SW480 (cell line): ENCODE measurements around the gene FRMD4A.
"Not testable (repeated sequence)": the region's sequence is repeated elsewhere in the genome, so short reads cannot be mapped to it uniquely, and the experiment has no call there.

Source experiments
- DNase-seq: peaks from one replicate; pipeline ENCODE4 v3.0.0-alpha.2; 2016; ENCODE audit warnings: low spot score

The FRMD4A gene

GRCh38 chr10:13848520-13849445 is 481.9 kb downstream of the FRMD4A start:
- no peak for DNase-seq

- DNase-seq = no peak
These were observed 483.5 kb downstream of the FRMD4A start for GRCh38 chr10:13847201-13847631.

GRCh38 chr10:13845897-13846296 is 484.8 kb downstream of the FRMD4A start:
- no peak for DNase-seq

DNA sequence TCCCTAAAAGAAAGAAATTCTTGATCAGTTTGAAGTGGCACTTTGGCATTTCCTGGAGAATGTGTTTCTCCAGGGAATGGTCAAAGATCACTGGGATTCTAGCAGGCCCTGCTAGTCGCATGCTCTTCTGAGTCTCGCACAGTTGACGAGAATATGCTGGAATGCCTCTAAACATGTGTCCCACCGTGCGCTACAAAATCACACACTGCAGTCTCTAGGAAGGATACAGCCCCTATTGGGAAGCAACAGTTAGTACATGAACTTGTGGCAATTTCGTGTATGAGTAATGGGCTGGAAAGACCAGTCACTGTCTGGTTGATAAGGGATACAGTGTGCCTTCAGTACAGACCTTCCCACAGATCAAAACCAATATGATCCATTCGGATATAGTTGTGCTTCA is 486.1 kb downstream of the FRMD4A start:
- no peak for DNase-seq

DNA sequence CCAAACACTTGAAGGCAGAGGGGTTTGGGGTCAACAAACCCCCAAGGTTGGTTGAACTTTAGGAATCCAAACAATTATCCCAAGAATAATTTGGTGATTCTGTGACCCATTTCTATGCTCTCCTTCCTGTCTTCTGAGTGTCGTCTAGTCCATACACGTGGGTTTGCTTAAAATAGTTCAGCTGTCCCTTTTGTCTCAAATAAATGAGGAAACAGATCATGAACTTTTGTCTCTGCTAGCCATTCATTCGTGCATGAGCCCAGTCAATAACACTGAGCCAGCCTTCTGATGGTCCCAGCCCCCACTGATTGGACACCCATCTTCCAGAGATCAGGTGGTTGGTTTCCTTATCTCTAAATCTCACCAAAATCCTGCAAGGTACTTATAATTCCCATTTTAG is 488.6 kb downstream of the FRMD4A start:
- no peak for DNase-seq

DNA sequence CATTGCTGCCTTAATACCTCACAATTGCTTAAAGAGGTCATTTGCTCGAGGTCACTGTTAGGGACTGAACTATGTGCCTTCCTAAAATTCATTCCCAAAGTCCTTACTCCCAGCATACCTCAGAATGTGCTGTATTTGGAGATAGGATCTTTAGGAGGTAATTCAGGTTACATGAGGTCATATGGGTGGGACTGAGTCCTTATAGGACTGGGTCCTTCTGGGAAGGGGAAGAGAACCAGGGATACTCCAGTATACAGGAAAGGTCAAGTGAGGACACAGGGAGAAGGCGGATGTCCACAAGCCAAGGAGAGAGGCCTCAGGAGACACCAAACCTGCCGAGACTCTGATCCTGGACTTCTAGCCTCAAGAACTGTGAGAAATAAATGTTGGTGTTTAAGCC is 490.7 kb downstream of the FRMD4A start:
- no peak for DNase-seq

DNA sequence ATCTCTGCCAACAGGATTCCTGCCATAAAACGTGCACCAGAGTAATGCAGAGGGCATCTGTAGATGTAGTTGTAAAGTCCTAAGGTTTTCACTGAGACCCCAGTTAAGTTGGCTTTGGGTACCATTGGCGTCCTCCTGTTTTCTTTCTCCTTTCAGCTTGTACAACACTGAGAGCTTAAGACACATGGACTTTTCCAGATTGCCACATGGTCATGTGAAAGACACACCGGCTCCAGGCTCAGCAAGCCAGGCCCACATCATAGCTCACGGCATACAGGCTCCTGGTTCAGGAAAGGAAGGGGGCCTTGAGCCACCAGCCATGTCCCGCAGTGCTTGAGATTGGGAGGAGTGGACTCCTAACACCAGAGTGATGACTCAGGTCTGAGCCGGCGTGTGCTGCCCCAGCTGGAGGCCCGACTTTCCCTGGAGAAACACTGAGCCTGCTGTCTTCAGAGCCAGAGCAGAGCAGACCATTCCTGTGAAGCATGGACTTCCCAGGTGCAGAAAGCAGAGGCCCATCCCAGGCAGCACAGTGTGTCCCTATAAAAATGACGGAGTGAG is 491.2 kb downstream of the FRMD4A start:
- DNase-seq = no peak

- DNase-seq = no peak
These were observed 491.7 kb downstream of the FRMD4A start for GRCh38 chr10:13839030-13839429.

GRCh38 chr10:13837966-13838365 is 492.8 kb downstream of the FRMD4A start:
- no peak for DNase-seq

GRCh38 chr10:13834581-13835286 is 496.0 kb downstream of the FRMD4A start:
- no peak for DNase-seq

GRCh38 chr10:13831711-13832141 is 499.0 kb downstream of the FRMD4A start:
- no peak for DNase-seq

DNA sequence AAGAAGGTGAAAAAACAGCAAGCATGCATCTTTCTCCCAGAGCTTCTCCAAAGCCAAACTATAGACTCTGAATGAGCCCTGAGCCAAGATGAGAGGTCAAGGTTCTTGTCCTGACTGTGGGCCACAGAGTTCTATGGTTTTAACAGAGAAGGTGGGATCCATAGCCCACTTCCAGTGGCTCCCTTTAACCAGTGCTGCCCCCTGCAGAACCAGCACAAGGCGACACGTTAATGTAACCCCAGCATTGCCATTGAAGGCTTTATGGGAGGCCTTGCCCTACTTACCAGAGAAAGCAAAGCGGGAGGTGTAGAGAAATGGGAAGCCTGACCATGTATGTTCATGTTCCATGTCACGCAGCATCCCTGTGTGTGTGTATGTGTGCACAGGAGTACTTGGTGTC is 500.3 kb downstream of the FRMD4A start:
- no peak for DNase-seq

GRCh38 chr10:13829790-13830189 is 500.9 kb downstream of the FRMD4A start:
- no peak for DNase-seq

DNA sequence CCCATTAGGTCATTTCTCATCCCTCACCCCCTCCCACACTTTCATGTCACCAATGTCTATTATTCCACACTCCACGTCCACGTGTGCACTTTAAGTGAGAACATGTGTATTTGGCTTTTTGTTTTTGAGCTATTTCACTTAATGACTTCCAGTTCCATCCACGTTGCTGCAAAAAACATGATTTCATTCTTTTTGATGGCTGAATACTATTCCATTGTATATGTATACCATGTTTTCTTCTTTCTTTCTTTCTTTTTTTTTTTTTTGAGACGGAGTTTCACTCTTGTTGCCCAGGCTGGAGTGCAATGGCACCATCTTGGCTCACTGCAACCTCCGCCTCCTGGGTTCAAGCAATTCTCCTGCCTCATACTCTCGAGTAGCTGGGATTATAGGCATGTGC is 502.4 kb downstream of the FRMD4A start:
- not testable (repeated sequence) for DNase-seq

DNA sequence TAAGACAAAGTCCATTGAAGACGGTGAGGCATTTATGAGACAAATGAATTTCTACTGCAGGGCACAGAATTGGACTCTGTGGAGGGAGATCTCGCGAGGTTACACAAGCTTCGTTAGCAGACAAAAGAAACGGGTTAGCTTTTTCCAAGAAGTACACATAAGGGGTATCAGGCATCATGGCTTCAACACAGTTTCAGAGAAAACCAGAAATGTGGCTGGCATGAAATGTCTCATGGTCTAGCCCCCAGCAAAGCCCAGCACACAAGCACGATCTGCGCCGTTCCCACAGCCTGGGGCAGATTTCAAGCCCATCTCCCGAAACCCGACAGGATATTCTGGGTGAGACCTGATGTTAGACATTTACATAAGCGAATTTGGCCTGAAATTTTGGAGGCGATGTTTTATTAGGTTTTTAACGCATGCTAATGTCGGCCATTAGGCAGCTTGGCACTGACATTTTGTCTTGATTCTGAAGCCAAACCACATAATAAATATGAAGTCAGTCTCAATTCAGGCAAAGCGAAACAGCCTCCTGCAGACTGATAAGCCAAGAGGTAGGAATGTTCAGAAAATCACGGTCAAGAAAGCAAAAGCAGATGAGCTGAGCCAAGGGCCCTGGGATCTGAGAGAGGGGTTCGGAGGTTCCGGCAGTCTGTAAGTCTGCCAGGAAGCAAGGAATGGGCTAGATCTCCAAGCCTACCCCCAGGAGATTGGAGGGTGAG is 503.5 kb downstream of the FRMD4A start:
- no peak for DNase-seq

DNA sequence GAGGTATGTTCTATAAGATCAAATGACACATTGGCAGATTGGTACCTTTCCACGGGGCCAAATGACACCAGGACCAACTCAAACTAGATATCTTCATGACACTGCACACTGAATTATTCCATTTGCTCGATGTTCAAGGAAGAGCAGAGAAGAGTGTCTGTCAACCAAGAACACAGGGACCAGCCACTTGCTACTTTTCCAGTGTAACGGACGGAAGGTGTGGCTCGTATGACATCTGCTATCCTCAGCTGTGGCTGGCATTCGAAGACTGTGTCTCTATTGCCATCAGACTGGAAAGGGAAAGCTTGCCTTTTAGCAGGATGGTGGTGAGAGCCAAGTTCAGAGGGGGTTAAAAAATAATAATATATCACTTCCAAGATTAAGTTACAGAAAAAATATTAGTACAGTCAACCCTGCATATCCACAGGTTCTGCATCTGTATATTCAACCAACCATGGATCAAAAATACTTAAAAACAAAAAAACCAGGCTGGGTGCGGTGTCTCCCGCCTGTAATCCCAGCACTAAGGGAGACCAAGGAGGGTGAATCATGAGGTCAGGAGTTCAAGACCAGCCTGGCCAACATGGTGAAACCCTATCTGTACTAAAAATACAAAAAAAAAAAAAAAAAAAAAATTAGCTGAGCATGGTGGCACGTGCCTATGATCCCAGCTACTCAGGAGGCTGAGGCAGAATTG is 506.9 kb downstream of the FRMD4A start:
- DNase-seq = no peak

- DNase-seq = no peak
These were observed 507.5 kb downstream of the FRMD4A start for GRCh38 chr10:13823096-13823708.

DNA sequence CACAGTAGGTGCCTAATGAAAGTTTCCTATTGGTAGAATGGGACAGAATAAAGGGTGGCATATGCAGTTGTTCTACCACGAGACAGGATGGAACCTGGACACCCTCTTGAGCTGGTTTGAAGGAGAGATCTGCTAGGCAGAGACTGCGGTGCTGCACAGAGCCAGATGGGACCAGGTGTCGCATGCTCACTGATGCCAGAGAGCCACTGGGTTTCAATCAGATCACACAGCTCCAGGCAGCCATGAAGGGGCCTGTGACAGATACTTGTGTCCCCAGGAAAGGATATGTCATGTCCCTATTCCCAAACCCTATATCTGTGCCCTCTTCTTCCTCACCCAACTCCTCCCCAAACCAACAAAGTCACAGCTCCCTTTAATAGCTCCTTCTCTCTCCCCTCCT is 508.2 kb downstream of the FRMD4A start:
- no peak for DNase-seq

DNA sequence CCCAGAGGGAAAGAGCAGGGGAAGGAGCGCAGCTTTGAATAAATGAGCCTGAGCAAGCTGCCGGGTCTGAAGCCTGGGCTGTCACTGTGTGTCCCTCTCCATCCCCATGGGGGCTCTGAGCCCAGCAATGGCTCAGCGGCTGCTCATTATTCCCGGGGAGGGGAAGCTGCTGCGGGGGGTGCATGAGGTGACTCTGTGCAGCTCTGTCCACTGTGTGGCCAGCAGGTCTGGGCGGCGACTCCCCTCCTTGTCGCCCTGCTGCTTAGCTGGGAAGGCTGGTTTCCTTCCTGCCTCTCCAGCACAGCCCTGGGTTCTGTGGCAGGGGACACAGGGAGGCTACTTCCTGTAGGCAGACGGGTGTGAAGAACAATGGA is 509.8 kb downstream of the FRMD4A start:
- DNase-seq = no peak

DNA sequence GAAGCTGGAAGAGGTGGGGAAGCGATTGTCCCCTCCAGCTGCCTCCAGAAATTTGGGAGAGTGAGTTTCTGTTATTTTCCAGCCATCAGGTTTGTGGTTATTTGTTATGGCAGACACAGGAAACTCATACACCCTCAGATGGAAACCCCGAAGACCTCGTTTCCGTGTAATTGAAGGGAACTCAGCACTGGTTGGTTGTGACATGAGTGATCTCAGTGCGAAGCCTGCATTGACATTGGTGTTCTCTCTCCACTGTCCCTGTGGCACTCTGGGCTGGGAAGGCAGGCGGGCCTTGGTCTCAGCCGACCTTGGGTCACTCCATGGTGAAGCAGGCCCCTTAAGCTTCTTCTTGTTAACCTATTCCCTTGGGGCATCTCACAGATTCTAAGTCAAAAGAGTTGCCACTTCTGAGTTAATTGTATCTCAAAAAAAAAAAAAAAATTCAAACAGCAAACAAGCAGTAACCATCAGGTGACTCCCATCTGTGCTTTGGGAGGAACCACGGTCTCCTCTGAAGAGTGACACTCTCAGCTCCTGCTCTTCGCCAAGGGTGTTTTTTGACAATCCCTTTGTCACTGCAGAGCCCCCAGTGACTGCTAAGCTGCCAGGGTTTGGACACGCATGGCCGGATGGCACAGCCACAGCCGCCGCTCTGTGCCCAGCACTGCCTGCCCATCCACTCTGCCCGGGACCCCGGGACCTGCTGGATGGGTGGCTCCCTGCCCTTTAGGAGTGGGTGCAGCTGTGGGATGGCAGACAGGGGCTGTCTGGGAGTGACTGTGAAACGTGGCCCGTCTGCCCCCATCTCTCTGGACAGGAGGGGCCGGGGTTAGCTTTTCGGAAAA is 510.4 kb downstream of the FRMD4A start:
- no peak for DNase-seq
